Tibial nerve (tissue), 4 donors: ENCODE data around the gene PGC.

Experiments used
- CTCF ChIP-seq, 5 experiments: fragments of 200-600 bp in 3 of 5; fragments of 450-650 bp in 2 of 5; sonication (generic) in 3 of 5; IDR thresholded peaks; one replicate each; pipeline ENCODE4 v1.5.1; 2016 to 2019; ENCODE audit warnings: antibody characterized with exemption in 5 of 5, mild to moderate bottlenecking in 3 of 5, moderate library complexity in 2 of 5
- EP300 ChIP-seq, 2 donors: sonication (generic); formaldehyde crosslinking; IDR thresholded peaks; one replicate each; pipeline ENCODE4 v1.6.1; 2017; ENCODE audit warnings: antibody characterized with exemption in 2 of 2, mild to moderate bottlenecking in 1 of 2
- POLR2A ChIP-seq, 2 donors: fragments of 450-650 bp; IDR thresholded peaks; one replicate each; pipeline ENCODE4 v1.6.1; 2017; ENCODE audit warnings: antibody characterized with exemption in 2 of 2, mild to moderate bottlenecking in 2 of 2, moderate library complexity in 2 of 2

DNA sequence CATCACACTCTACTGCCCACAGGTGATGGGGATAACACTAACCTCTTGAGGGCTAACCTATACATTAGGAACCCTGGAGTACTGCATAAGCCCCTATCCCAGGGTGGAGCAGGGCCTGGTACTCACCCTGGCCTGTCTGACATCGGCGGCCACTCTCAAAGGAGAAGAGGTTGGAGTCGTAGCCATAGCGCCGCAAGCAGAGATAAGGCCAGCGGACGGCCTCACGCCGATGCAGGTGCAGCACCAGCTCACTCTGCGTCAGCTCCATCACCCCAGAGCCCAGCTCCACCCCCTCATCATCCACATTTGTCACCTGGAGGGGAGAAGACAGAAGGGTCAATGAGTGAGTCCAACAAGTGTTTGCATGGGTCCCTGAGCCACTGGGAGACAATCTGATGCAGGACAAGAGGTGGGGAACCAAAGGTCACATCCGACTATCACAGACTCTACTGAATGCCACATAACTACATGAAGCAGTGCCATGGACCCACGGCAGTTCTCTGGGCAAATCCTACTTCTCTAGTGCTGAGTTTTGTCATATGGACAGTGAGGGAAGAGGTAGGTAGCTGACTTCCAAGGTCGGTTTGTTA is 28.2 kb upstream of the PGC start:
- TF ChIP-seq CTCF (IDR thresholded peaks at IDR 0.05) (no peak), EP300 (IDR thresholded peaks at IDR 0.05) (no peak), POLR2A (IDR thresholded peaks at IDR 0.05) (no peak)
